SH-SY5Y (cell line): ENCODE data around the gene LGALS3BP.

Source experiments
- GATA2 ChIP-seq: IDR thresholded peaks from 2 replicates; pipeline ENCODE4 v1.6.1; 2011; ENCODE audit warnings: mild to moderate bottlenecking, low read depth, low read length
- GATA3 ChIP-seq: IDR thresholded peaks from 2 replicates; pipeline ENCODE4 v1.6.1; 2011; ENCODE audit warnings: low read depth, mild to moderate bottlenecking, low read length, moderate library complexity

GRCh38 chr17:78977997-78978973 is 1.4 kb downstream of the LGALS3BP start:
- TF ChIP-seq GATA2, result no peak
- no peak for TF ChIP-seq GATA3
